Astrocyte of the hippocampus (primary cell): ENCODE measurements around the gene CYTH3.

ENCODE experiments used
- DNase-seq: peaks from one replicate; pipeline ENCODE4 v3.0.0; 2011; ENCODE audit warnings: low read depth, low spot score

CYTH3 gene

DNA sequence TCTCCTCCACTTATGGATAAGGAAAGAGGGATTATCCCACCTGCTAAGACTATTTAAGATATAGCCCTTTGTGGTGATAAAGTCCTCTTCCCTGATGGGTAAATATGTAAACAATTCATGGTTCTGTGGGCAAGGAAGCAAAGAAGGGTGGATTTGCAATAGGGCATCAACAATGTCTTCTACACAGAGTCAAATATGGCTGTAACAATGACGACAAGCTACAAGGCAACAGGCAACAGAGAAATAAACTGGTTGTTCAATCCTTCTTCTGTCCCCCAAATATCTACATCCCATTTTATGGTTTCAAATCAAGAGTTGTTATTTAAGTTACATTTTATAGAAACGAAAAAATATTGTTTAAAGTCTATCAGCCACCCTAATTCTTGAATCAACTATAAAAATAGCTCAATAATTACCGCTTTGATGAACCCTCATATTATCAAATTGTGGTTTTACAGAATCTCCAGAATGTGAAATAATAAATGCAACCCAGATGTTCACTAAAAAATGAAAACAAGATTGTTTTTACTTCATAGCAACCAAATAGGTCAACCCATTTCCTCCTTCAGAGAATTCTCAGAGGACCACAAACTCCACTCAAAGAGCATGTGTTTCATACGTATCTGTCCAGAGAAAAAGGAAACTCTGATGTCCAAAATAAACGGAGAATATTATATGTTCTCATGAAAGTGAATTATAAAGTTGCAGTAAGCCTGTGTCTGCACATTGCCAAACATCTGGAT, 13.8 kb downstream of the CYTH3 start:
- DNase-seq, result peak; percentile 27

DNA sequence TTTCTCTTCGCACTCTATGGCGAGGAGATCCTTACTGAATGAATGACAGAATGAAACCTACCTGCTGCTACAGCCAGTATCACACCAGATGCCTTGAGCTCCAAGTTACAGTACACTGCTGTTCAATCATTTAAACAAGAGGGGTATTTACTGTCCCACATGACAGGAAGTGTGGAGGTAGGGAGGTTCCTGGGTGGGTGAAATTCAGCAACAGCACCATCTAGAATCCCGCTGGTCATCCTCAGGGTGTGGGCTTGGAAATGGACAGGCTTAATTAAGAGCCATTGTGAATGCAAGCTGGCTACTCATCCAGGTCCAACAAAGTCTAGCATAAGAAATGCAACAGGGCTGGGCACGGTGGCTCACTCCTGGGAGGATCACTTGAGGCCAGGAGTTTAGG, 14.7 kb downstream of the CYTH3 start:
- DNase-seq, result no peak

DNA sequence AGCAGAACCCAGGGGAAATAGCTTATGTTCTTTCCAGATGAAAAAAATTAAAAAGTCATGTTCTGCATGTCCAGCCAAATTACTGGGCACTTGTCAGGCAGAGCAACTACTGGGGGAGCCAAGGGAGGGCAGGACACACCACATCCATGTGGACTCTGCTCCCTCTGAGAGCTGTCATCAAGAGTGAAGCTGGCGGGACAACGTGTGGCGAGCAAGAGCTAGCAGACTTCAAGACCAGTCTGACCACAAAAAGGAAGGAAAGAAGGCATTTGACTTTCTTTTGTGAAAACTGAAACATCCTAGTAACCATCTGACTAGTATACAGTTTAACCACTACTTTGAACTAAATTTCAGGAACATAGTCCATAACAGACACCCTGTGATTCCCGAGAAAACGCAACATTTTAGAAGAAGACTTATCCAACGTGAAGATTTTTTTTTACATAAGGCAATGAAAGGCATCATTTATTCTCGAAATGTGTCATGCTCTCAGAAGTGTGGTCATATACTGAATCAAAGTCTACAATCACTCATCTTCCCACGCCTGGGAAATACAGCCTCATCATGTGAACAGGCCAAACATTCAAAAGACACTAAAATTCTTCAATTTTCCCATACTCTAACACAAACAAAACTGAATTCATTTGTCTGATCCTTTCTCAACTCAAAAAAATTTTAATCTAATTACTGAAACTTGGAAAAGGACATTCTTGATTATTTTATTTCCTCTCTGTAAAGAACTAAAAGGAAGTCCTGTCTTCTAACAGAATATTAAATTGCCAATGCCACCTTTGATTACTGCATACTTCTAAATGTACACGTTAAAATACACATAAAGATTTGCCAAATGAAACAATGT, 15.5 kb downstream of the CYTH3 start:
- DNase-seq, result peak; percentile 75

DNA sequence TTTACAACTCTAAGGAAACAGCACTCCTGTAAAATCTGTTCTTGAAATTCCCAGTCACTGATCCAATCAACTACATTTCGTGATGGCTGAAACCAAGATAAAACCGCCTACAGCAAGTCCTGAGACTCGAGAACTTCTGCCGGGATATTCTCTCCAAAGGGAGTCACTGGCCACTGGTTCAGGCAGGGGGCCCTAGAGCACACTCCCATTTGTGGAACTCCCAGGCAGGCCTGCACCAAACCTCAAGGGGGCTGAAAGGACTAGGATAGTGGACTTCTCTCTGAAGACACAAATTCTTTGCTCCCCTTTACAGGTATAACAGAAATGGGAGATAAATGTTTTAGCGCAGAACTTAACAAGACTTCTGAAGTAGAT, 16.3 kb downstream of the CYTH3 start:
- no peak for DNase-seq

- no peak for DNase-seq
These were observed 17.6 kb downstream of the CYTH3 start for GRCh38 chr7:6254866-6255265.

GRCh38 chr7:6252748-6253147, 19.7 kb downstream of the CYTH3 start:
- peak; percentile 72 for DNase-seq

GRCh38 chr7:6252341-6252746, 20.1 kb downstream of the CYTH3 start:
- peak; percentile 62 for DNase-seq

DNA sequence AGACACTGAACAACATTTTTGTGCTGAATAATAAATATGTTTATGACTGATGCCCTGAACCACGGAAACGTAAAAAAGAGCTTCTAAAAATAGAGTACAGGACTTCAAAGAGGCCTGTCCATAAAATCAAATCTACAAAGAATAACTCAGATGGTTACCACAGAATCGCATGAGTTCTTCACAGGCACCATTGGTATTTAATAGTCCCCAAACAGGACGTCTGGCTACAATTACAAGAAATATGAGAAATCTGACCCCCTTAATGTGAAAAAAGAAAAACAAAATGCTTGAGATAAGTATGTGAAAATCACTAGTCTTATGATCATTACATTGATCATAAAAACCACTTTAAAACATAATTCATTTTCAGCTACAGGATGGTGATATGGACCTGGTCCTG, 20.8 kb downstream of the CYTH3 start:
- peak; percentile 40 for DNase-seq

DNA sequence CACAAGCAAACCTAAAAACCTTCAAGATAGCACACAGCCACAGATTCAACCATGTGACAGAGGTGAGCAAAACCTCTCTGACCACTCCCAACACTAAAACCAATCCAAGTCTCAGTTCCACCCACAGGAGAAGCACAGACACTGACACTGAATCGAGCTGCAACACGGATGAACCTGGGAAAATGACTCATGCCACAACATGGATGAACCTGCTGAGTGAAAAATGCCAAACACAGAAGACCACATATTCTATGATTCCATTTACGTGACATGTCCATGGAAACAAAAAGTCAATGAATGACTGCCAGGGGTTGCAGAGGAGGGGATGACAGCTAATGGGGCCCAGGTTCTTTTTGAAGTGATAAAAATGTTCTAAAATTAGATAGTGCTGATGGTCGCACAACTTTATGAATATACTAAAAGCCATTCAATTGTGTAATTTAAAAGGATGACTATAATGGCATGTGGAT, 22.0 kb downstream of the CYTH3 start:
- no peak for DNase-seq

DNA sequence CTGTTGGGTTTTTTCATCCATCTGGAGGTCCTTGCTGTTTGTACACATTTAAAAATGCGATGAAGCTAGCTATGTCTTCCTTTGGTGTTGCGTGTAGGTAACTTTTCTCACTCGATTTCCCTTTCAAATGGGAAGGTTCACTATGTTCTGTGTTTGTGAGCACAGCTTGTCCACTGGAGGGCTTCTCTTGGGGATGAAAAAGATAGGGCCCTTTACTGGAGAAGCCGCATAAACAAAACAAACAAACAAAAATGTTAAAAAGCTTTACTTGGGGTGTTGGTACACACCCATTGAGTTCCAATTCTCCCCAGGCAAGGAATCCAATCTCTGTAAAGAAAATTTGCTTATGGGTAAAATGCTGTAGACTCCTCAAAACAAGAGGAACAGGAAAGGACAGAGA, 23.4 kb downstream of the CYTH3 start:
- DNase-seq, result no peak

- DNase-seq, result peak; percentile 33
These were observed 23.8 kb downstream of the CYTH3 start for GRCh38 chr7:6248581-6248980.

DNA sequence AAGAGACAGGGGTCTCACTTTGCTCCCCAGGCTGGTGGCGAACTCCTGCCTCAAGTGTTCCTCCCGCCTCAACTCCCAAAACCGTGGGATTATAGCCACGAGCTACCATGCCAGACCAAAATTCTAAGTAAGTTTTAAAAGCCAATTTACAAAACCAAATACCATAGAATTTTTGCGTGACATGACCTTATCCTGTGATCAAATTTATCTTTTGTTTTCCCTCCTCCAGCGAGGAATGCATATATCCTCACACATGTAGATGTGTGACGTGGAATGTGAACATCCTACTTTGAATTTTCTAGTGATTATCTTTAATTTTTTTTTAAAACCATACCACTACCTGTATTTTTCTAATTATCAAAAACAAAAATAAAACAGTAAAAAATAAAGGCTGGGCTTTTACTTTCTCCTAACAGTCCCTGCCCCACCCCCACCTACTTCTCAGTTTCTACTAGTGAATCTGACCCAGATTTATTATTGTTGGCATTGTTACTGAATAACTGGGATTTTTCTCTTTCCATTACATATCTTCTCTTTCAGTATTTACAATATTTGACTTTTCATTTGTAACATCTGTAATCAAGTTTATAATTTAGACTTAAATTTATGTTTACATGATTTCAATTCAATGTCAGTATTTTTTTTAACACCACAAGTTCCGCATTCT, 26.0 kb downstream of the CYTH3 start:
- DNase-seq, result peak; percentile 42

DNA sequence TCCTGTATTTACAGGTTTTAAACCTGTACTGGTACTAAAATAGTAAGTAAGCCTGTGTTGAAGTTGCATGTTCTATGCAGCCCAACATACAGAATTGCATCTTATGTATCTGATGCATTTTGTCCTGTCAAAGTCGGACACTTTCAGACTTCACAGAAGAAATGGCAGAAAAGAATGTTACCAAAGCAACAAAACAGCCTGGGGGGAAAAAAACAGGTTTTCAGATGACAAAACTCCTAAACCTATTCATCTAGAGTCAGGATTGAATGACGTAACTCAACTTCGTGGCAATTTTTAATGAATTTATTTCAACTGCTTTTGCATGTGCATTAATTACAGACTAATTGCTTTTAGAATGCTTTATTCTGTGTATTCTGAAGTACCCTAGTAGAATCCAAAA, 28.4 kb downstream of the CYTH3 start:
- no peak for DNase-seq

GRCh38 chr7:6243168-6243567, 29.3 kb downstream of the CYTH3 start:
- DNase-seq, result no peak

GRCh38 chr7:6242561-6242960, 29.9 kb downstream of the CYTH3 start:
- no peak for DNase-seq

DNA sequence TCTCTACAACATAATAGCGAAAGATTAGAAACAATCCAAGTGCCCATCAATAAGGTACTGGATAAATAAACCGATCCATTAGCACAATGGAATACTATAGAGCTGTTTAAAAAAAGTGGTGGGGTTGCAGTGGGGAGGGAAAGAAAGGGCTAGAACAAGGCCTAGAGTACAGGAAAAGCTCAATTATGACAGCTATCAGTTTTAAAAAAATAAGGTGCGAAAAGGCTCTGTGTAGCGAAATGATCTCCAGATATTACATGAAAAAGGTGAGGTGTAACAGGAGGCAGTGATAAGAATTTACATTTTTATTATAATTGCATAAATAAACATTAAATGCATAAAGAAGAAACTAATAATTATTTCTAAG, 30.8 kb downstream of the CYTH3 start:
- DNase-seq, result no peak

- DNase-seq, result no peak
These were observed 34.0 kb downstream of the CYTH3 start for GRCh38 chr7:6238309-6238925.

- no peak for DNase-seq
These were observed 34.7 kb downstream of the CYTH3 start for GRCh38 chr7:6237730-6238129.

DNA sequence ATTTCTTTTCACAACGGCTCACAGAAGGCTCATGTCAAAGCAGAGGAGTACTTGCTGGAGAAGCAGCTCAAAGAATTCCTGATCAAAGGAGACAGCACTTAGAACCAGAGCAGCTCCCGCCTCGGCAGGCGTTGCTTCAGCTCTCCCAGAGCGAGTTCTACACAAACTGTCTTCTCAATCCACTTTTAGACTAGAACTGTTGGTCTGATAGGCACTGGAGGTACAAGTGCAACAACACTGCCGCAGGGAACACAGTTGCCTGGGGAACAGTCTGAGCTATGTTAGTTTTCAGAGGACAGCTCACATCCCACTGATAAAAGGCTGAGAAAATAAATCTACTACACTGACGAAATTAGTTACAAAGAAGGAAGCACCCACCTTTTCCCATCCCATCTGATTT, 35.4 kb downstream of the CYTH3 start:
- DNase-seq, result no peak

DNA sequence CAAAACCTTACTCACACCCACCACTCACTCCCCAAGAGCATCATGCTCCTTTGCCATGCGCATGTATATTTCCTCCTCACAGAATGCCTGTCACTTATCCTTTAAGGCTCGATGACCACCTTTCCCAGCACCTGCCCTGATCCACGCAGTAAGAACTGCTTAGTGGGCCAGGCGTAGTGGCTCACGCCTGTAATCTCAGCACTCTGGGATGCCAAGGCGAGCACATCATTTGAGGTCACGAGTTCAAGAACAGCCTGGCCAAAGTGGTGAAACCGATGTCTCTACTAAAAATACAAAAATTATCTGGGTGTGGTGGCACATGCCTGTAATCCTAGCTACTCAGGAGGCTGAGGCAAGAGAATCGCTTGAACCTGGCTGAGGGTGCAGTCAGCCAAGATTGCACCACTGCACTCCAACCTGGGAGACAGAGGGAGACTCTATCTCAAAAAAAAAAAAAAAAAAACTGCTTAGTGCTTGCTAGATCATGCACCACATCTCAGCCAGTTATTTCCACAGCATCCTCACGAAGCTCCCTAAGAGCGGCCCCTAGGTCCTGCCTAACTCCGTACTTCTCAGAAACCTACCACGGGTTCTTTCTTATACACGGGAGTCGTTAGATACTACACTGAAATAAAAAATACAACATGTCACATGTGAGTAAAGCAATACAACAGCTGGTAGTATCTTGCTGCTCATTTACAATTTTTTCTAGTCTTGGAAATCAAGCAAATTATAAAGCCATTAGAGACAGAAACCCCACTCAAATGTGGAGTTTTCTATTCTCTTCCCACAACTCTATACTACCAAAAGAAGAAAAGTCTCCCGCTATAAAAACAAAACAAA, 37.2 kb downstream of the CYTH3 start:
- no peak for DNase-seq

- no peak for DNase-seq
These were observed 38.0 kb downstream of the CYTH3 start for GRCh38 chr7:6234384-6234783.
